Embryonic facial prominence (tissue), 1 donor: ENCODE data around the gene ABLIM2.

Experiments
- DNase-seq: peaks from one replicate; pipeline ENCODE4 v3.0.0-alpha.2; 2016; ENCODE audit errors: extremely low spot score

Gene ABLIM2

DNA sequence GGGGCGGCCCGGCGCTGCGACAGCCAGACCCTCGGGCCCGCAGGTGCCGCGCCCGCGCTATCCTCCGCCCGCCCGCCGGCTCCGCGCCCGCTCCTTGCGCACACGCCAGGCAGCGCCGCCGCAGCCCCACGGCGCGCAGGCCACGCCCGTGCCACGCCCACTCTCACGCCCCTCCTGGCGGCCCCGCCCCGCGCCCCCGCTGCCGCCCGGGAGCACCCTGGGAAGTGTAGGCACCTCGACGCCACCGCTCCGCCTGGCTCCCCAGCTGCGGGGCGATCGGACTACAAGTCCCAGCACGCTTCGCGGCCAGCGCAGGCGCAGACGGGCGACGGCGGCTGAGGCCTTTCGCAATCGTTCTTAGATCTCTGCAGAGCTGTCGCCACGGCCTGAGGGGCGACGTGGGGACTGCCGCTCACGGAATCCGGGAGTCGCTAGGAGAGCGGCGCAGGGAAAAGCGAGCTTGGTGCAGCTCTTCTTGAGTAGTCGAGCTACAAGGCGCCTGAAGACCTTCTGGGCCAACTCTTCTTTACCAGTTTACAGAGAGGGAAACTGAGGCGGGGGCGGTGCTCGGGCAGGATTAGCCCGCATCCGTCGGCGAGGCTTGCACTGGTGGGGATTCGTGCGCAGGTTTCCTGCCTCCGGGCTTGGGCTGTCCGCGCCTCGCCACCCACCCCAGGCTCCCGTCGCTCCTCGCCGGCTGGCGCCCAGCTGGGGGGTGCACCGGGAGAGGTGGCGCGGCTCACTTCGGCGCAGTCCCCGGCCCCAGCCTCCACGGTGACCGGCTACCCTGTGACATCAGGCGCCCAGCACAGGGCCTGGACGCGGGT is at the start of gene ABLIM2:
TSS of gene ABLIM2 (minus strand) at position 104 of the 827 bp plus-strand sequence. CDS start 124 bp downstream, outside the sequence.
- peak; percentile 91 for DNase-seq

GRCh38 chr4:8207314-8207713 is 48.7 kb upstream of the ABLIM2 start:
- no peak for DNase-seq

DNA sequence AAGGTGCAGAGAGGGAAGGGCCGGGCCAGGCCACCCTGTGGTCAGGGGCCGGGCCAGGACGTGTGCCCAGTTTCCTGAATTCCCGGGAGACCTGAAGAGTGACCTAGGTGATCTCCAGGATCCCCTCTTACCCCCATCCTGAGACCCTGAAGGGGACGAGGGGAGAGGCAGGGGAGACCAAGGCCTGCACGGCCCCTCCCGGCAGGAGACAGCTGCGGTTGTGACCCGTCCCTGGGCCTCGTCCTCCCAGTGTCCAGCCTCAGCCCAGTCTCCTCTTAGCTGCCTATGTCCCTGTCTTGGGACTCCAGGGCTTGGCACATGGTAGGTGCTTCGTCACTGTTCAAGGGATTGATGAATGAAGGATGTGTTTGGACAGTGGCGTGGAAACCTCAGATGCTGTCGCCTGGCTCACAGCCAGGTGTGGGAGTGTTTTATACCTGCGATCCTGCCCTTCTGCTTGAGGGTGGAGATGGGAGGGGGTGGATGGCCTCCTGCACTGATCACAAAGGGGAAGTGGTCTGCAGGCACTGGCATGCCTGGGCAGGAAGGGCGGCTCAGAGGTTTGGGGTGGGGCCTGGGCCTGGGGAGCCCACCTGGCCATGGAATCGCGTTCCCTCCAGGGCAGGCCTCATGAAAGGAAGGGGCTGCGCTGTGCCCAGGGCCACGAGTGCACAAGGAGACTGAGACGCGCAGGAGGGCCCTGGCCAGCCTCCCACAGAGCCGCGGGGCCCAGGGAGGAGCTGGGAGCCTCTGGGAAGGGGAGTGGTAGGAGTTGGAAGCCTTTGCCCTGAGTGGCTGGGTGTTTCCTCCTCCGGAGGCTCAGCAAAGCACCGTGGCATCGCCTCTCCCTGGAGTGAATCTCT is 47.4 kb upstream of the ABLIM2 start:
- no peak for DNase-seq

- DNase-seq: no peak
Observed at GRCh38 chr4:8205241-8205707, 46.7 kb upstream of the ABLIM2 start.

DNA sequence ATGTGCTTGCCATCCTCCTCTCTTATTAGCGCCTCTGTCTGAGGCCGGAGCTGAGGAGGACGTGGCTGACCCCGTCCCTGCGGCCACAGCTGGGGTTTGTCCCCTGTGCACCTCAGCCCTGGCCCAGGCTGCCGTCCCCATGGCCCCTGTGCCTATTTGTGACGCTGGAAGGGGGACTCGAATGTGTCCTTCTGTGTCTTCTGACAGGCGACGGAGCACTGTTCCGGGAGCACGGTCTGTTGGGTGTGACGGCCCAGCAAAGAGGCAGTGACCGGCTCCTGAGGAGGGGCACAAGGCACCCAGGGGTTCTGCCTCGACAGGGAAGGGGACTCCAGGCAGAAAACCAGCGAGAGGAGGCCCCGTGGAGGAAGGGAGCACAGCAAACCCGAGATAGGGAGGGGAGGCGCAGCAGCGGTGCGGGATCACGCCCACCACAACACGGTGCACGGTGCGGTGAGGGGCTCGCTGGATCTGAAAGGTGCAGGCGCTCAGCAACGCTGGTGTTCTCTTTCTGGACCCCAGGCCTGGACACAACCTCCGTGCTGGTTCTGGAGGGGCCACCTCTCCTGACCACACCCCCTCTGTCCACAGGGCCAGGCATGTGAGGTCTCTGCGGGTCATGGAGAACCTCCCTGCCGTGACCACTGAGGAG is 46.1 kb upstream of the ABLIM2 start:
- DNase-seq: no peak

- DNase-seq: no peak
Observed at GRCh38 chr4:8203817-8204216, 45.2 kb upstream of the ABLIM2 start.

DNA sequence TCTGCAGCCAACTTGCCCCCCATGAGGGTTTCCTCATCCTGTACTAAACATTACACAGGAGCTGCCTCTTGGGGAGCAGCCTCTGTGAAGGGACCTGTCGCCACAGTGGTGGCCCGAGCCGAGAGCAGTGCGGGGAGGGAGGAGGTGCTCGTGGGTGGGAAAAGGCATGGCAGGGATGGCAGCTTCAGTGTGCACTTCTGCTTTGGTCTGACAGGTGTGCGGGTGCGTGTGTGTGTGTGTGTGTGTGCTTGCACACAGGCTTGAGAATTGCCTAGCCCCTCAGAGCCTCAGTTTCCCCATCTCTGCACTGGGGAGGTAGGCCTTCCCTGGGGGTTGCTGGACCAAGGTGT is 44.4 kb upstream of the ABLIM2 start:
- DNase-seq: no peak

DNA sequence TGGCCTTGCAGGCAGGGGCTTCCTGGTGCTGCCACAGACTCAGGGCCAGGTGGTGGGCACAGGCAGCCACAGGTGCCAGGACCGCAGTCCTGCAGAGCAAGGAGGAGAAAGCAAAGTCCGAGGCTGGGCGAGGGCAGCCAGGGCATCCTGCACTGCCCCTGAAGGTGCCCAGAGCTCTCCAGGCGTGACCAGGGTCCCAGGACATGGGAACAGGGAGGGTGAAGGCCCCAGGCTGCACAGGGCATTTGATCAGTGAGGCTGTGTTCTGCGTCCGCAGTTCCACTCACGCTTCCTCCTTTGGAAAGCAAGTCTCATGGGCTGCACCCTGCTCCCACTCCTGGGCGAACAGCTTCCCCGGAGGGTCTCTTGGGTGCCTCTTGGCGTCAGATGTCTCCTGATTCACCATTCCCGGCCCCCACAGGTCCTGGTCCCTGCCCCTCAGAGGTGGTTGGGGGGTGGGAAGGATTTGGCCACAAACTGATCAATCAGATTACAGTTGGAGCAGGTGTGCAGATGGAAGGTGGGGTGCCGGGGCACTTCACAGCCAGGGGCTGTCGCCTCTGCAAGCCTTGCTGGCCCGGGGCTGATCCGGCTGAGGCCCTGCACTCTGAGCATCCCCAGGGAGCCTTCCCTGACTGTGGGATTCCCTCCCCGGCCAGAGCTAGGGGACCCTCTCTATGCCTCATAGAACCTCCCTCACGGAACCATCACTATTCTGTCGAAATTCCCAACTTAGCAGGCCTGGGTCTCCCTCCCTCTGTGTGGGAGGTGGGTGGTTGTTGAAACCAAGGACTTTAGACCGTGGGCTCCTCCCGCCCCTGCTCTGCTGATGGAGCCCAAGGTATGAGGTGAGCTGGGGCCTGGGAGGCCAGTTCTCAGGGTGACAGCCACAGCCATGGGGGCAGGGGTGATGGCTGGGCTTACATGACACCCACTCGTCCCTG is 43.8 kb upstream of the ABLIM2 start:
- no peak for DNase-seq

DNA sequence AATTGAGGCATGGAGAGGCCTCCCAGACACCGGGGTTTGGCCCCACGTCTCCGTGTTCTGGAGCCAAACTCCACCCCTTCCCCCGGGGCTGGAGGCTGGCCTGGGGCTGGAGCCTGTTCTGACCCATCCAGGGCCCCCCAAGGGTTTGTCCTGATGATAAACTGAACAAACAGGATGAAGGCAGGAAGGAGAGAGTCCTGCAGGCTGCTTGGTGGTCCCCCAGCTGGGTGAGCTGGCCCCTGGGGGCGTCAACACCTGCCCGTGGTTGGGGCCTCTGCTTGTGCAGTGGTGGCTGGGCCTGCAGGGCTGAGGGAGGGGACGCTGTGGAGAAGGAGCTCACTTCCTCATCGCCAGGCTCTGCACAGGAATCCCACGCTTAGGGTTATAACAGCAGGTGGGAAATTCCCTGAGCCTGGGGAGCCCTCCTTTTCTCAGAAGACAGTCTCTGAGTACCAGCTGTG is 42.7 kb upstream of the ABLIM2 start:
- DNase-seq: no peak

DNA sequence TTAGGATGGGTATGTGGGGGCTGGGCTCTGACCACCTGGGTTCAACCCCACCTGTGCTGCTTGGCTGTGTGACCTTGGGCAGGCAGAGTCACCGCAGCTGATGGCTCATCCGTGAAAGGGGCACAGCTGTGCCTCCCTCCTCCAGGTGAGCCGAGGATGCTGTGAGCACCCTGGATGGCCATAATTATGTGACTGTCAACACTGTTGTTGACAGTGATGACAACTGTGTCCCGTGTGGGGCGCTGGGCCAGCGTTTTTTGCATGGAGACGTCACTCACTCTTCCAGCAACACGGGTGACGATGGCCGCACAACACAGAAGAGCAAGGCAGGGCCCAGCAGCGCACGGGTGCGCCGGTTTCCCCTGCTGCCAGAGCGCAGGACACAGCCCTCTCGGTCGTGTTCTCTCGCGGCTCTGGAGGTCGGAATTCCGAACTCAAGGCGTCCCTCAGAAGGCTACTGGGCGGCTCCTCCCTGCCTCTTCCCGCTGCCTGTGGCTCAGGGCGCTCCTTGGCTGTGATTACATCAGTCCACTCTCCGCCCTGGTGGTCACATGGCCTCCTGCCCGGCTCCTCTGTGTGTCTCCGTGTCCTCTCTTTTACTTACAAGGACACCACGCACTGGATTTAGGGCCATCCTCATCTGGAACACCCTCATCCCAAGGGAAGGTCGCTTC is 41.8 kb upstream of the ABLIM2 start:
- no peak for DNase-seq

- DNase-seq: no peak
Observed at GRCh38 chr4:8199594-8200301, 41.1 kb upstream of the ABLIM2 start.

DNA sequence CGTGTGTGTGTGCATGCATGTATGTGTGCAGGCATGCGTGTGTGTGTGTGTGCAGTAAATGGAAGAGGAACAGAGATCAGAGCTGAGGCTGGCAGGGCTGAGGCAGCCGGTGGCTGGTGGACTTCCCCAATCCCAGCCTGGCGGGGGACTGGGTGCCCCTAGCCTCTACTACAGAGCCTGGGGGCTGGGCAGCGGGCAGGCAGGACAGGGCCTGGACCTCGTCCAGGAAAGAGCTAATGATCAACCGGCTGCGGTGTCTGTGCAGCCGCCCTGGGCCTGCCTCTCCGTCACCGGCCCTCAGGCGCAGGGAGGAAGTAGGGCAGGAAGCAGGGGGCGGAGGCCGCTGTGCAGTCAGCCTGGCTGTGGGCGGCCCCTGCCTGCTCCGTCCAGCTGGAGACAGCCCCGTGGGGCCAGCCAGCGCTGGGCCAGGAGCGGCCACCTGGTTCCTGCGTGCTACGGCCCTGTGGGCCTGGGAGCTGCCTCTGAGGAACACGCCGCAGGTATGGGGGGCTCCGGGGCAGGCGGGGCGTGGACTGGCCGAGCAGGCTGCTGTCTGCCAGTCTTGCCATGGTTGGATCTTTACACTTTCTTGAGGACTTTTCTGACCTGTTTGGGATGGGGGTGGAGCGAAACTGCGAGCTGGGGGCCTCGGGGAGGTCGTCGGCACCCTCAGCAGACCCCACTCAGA is 40.4 kb upstream of the ABLIM2 start, which contains the start of gene SH3TC1:
TSS of gene SH3TC1 (plus strand) at position 385 of the 688 bp plus-strand sequence. CDS start 5,905 bp downstream, outside the sequence.
- peak; percentile 24 for DNase-seq

GRCh38 chr4:8198206-8198905 is 39.7 kb upstream of the ABLIM2 start:
- no peak for DNase-seq

DNA sequence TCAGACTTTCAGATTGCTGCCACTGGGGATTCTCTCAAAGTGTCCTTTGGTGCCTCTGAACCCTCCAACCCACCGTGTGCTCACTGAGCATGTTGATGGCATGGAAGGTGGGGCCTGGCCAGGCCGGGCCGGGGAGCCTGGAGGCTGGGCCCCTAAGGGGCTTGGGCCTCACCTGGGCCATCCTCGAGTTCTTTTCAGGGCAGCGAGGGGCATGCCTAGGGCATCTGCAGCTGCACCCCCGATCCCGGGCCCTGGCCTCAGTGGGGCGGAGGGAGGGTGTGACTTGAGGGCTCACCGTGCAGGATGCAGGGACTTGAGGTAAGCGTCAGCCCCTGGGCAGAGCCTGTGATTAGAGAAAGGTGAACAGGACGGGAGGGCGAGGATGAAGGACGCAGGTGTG is 38.9 kb upstream of the ABLIM2 start:
- no peak for DNase-seq

DNA sequence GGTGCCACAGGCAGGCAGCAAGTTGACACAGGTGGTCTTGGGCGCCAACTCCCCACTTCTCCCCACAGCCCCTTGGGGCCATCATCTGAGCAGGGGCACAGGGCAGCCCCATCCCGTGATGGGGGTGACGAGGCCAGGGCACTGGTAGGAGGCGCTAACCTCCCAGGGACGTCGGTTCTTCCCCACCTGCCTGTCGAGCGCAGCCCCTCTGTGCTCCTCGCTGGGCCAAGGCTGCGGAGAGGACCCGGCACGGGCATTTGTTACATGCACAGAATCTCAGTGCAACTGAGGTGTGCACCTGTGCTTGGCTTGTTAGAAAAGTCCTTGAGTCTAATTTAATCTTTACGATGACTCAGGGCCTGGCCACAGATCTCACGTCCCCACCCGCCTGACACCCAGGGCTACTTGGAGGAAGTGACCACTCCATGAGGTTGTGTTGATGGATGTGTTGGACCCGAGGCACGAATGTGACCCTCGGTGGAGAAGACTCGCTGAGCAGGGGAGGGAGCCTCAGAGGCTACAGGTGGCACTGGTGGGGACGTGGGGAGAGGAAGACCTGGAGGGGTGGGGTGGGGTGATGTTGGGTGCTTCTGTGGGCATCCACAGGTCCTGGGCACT is 37.3 kb upstream of the ABLIM2 start:
- DNase-seq: no peak

DNA sequence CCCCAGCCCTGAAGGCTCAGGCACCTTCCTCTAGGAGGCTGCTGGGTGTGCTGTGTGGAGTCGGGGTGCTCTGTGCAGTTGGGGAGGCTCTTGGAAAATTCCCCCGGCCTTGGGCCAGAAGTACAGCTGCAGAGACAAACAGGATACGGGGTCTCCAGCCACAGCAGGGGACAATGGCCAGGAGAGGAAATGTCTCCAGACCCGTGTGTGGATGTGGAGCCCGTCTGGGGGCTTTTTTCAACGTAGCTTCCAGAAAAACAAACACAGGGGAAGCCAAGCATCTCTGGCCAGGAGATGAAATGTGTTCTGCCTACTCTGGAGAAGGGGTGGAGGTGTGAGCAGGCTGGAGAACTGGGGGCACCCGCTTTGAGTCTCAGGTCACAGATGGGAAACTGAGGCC is 36.8 kb upstream of the ABLIM2 start:
- DNase-seq: no peak

DNA sequence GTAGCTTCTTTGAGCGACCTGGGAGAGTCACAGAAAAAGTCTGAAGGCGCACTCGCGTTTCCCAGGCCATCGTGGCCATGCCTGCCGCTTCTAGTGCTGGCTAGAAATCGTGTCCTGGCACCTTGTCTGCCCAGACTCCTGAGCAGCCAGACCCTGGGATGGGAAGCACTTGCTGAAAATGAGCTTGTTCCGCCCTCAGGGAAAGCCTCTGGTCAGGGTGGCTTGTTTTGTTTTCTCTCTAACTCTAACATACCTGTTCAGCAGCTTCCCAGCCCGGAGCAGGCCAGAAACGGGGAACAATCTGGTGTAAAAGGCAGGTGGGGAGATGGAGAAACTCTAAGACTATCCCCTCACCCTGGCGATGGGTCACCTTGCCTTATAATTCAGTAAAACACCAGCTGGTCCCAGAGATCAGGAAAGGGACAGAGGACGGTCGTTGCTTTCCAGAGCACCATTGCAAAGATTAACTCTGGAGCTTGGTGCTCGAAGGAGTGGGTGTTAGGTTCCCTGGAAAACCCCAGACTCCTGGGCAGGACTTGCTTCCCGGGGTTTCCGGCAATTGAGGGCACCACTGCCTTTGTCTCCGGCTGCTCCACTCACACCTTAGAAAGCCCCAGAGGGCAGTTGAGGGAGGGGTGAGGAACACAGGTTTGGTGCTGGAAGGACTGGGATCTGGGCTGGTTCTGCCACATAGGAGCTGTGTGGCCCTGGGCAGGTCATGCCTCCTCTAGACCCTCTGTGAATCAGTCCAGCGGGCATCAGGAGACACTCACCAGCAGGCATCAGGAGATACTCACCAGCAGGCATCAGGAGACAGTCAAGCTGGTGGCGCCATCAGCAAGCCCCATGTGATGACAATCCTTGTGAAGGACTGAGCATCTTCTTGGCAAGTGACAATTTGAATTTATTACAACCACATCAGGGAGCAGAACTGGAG is 36.0 kb upstream of the ABLIM2 start:
- DNase-seq: no peak
